Right atrium auricular region (tissue), 2 donors: ENCODE data around the gene TCTN1. TPM values are rescaled to one million over a fixed set of nuclear protein-coding genes. Genes with fewer than 3 reads are reported as not detected.

Experiments
- DNase-seq: peaks from one replicate; pipeline ENCODE4 v3.0.0-alpha.2; 2019; ENCODE audit warnings: low spot score
- H3K27ac ChIP-seq, 2 donors: fragments of 200-600 bp; sonication (generic); 1 replicate in 1 of 2; 2 replicates in 1 of 2; pipeline ENCODE4 v1.5.1; 2016 to 2019
- H3K27me3 ChIP-seq, 2 donors: fragments of 200-600 bp; sonication (generic); one replicate each; pipeline versions ENCODE4 v1.5.1 to v1.6.0; 2017 to 2019
- H3K36me3 ChIP-seq: fragments of 200-600 bp; sonication (generic); one replicate; pipeline ENCODE4 v1.5.1; 2016
- H3K4me1 ChIP-seq, 2 donors: fragments of 200-600 bp; sonication (generic); one replicate each; pipeline versions ENCODE4 v1.5.1 to v1.6.0; 2017 to 2019
- H3K4me3 ChIP-seq, 2 donors: fragments of 200-600 bp; sonication (generic); 1 replicate in 1 of 2; 2 replicates in 1 of 2; pipeline ENCODE4 v1.5.1; 2017 to 2019; ENCODE audit warnings: mild to moderate bottlenecking in 1 of 2, moderate library complexity in 1 of 2
- H3K9me3 ChIP-seq, 2 donors: fragments of 200-600 bp; sonication (generic); one replicate each; pipeline ENCODE4 v1.5.1; 2019
- CTCF ChIP-seq, 2 donors: fragments of 200-600 bp; sonication (generic); IDR thresholded peaks; one replicate each; pipeline ENCODE4 v1.5.1; 2019; ENCODE audit warnings: antibody characterized with exemption in 2 of 2
- total RNA-seq, 2 donors: library from RNA; depleted of rRNA; stranded (reverse); fragments of >200 nt; gene quantifications; one replicate each; pipeline ENCODE4 v1.1.0, GENCODE V29; 2016

Gene TCTN1
- total RNA-seq, 2 donors from 2014 or later = 23.7 to 29.0 TPM

- peaks cover 0 to 45% of the 10 kb centered on the region in 2 donors for H3K4me1 ChIP-seq
These were observed 80.5 kb downstream of the TCTN1 start for GRCh38 chr12:110694330-110694901.

GRCh38 chr12:110696283-110696682 is 82.4 kb downstream of the TCTN1 start:
- Histone ChIP-seq H3K27ac (no peak overlapping the region), H3K4me1 (peaks cover 0 to 43% of the 10 kb centered on the region in 2 donors), H3K9me3 (no peaks in the 10 kb centered on the region), H3K4me3 (no peak overlapping the region), H3K27me3 (no peaks in the 10 kb centered on the region), H3K36me3 (no peaks in the 10 kb centered on the region)
- no peak for TF ChIP-seq CTCF (IDR thresholded peaks at IDR 0.05)
- DNase-seq = no peak

More at GRCh38 chr12:110694330-110694901, 80.5 kb downstream of the TCTN1 start:
- peak; percentile 73 for DNase-seq
- Histone ChIP-seq H3K27ac (peak overlapping the region; percentile 81 to 88), H3K9me3 (no peaks in the 10 kb centered on the region), H3K27me3 (no peaks in the 10 kb centered on the region), H3K4me3 (no peak overlapping the region), H3K36me3 (no peaks in the 10 kb centered on the region)
- TF ChIP-seq CTCF (IDR thresholded peaks at IDR 0.05) = no peak

GRCh38 chr12:110697236-110697635 is 83.3 kb downstream of the TCTN1 start:
- H3K4me3 ChIP-seq = no peak overlapping the region
- no peaks in the 10 kb centered on the region for H3K9me3 ChIP-seq
- H3K27me3 ChIP-seq = no peaks in the 10 kb centered on the region
- H3K27ac ChIP-seq = no peak overlapping the region
- peaks cover 0 to 43% of the 10 kb centered on the region in 2 donors for H3K4me1 ChIP-seq
- H3K36me3 ChIP-seq = no peaks in the 10 kb centered on the region
- no peak for DNase-seq
- no peak for TF ChIP-seq CTCF (IDR thresholded peaks at IDR 0.05)

- no peaks in the 10 kb centered on the region for H3K9me3 ChIP-seq
- peak overlapping the region; percentile 60 to 64 for H3K27ac ChIP-seq
- no peaks in the 10 kb centered on the region for H3K27me3 ChIP-seq
- TF ChIP-seq CTCF (IDR thresholded peaks at IDR 0.05) = peak; percentile 55 to 83
- H3K4me1 ChIP-seq = peaks cover 0 to 43% of the 10 kb centered on the region in 2 donors
- no peaks in the 10 kb centered on the region for H3K36me3 ChIP-seq
- peak; percentile 89 for DNase-seq
- peak overlapping the region in 1 of 2 donors; percentile 29 for H3K4me3 ChIP-seq
These were observed 84.4 kb downstream of the TCTN1 start for GRCh38 chr12:110698171-110698902.

Other genes starting within 250 kb of the TCTN1 start
- gene ANAPC7, start 210.4 kb upstream of the TCTN1 start, total RNA-seq = 10 to 100 TPM; 30.4 to 30.9 TPM
- gene ARPC3, start 163.8 kb upstream of the TCTN1 start, total RNA-seq = 100 to 1,000 TPM in 1 of 2 donors, 10 to 100 TPM in 1; 96.4 to 138 TPM
- 10 to 100 TPM; 18.7 to 22.0 TPM for gene GPN3, start 145.9 kb upstream of the TCTN1 start, total RNA-seq
- 1 to 10 TPM; 6.9 to 10.0 TPM for gene FAM216A, start 145.3 kb upstream of the TCTN1 start, total RNA-seq
- 10 to 100 TPM; 65.7 to 96.1 TPM for gene VPS29, start 112.0 kb upstream of the TCTN1 start, total RNA-seq
- gene RAD9B, start 111.8 kb upstream of the TCTN1 start, total RNA-seq = 1 to 10 TPM in 1 of 2 donors, under 1 TPM in 1; 0.26 to 1.2 TPM
- 10 to 100 TPM; 32.1 to 53.6 TPM for gene PPTC7, start 30.8 kb upstream of the TCTN1 start, total RNA-seq
- gene HVCN1, start 75.0 kb downstream of the TCTN1 start, total RNA-seq = 10 to 100 TPM; 21.7 to 24.1 TPM
- gene PPP1CC, start 128.8 kb downstream of the TCTN1 start, total RNA-seq = 100 to 1,000 TPM in 1 of 2 donors, 10 to 100 TPM in 1; 99.5 to 199 TPM
- not detected for gene CCDC63, start 232.9 kb downstream of the TCTN1 start, total RNA-seq